ENCODE results near the gene LYST.

GRCh38 chr1:235865565-235866204, 1.0 kb downstream of the LYST start:
- TF ChIP-seq CTCF (conservative IDR thresholded peaks at IDR 0.05; ENCODE audit: low read depth, low read length): no peak
- no peak for TF ChIP-seq EZH2 (IDR thresholded peaks at IDR 0.05; ENCODE audit: borderline replicate concordance, low read depth, low read length, poor library complexity, severe bottlenecking)
